COLO829 (cell line): ENCODE measurements around the gene GPR34.
"Not testable (repeated sequence)": the region's sequence is repeated elsewhere in the genome, so short reads cannot be mapped to it uniquely, and the experiment has no call there.

ENCODE experiments used
- DNase-seq: peaks from one replicate; pipeline ENCODE4 v3.0.0; 2012; ENCODE audit warnings: low spot score

GPR34 gene

DNA sequence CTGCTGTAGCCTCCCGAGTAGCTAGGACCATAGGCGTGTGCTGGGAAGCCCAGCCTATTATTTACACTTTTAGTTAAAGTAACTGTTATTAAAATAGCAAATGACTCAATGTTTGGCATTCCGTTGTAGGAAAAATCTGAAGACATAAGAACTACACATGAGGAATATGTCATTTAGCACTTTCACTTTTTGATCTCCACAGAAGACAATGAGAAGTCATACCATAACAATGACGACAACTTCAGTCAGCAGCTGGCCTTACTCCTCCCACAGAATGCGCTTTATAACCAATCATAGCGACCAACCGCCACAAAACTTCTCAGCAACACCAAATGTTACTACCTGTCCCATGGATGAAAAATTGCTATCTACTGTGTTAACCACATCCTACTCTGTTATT is 6.7 kb downstream of the GPR34 start:
- DNase-seq: no peak

DNA sequence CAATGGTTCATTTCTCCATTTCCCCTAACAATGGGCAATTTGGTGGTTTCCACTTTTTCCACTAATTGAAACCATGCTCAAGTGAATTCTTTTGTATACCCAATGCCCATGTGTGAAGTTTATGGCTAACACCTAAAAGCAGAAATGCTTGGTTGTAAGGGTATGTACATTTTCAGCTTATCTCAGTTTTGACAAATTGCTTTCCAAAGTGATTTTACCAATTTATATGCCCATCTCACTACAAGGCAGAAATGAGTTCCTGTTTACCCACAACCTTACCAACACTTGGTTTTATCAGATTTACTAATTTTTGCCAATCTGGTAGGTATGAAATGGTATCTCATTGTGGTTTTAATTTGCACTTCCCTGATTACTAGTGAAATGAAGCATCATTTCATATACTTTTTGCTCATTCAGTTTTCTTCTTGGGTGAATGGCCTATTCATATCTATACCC is 14.8 kb downstream of the GPR34 start:
- DNase-seq: no peak

DNA sequence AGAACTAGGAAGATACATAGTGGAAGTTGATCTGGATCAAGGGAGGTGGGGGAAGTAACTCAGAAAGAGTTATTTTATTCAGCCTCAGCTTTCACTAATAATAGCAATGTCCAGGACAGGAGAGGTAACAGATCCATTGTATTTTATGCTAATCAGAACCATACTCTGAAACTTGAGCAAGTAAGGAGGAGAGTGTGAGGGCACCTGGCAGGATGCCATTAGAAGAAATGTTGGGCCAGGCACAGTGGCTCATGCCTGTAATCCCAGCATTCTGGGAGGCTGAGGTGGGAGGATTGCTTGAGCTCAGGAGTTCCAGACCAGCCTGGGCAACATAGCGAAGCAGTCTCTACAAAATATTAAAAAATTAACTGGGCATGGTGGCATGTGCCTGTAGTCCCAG is 16.3 kb downstream of the GPR34 start:
- no peak for DNase-seq

DNA sequence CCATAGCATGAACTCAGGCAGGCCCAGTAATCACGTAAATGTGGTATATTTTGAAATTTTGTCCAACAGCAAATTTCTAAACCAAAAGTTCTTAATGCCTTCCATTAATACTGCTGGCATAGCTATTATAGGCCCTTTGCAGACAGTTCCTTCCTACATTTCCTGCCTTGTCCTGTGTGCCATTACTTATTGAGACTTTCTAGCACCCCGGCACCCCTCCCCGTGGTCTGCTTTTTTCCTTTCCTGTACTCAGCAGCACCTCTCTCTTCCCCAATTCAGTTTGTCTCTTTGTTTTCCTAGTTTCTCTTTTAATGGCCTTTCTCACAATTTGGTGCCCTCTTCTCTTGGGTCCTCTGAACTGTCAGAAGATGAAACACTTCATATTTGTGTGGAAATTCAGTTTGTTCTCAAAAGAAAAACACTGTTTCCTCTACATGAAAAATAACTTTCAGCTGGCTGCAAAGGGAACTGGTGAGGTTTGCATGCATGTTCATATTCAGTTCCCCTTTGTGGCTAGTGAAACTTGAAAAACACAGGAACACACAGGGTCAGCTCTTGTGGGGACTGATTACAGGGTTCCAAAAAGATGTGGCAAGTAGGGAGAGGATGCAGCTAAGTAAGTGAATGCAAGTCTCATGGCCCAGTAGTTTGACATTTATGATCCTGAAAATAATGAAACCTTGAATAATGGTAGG is 17.1 kb downstream of the GPR34 start:
- no peak for DNase-seq

DNA sequence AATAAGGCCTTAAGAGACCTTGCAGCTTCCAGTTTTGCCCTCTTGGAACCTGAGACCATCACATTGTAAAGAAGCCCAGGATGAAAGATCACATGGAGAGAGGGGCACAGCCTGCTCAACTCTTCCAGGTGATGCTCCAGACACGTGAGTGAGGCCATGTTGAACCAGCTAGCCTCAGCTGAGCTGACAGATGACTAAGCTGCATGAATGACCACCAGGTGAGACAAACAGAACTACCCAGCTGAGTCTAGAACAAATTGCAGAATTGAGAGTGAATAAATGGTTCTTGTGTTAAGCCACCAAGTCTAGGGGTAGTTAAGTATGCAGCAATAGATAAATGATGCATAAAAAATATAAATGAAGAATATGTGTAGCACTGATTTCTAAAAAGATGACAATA is 18.4 kb downstream of the GPR34 start:
- DNase-seq: no peak

DNA sequence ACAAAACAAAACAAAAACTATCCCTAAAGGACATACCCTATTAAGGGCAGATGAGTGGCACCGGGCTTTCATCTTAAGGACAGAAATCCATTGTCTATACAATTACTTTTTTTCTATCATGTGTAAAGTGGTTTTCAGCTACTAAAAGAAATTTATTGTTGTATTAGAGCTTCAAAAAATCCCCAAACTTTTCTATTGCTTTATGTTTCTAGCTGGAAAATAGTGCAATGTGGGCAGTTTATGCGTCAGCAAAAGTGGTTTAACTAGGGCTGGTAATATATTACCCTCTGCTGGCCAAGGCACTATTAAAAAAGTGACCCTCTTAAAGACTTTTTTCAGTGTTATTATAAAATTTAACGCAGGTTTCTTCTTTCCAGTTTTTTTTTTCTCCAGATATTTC is 19.7 kb downstream of the GPR34 start:
- DNase-seq: peak; percentile 8

DNA sequence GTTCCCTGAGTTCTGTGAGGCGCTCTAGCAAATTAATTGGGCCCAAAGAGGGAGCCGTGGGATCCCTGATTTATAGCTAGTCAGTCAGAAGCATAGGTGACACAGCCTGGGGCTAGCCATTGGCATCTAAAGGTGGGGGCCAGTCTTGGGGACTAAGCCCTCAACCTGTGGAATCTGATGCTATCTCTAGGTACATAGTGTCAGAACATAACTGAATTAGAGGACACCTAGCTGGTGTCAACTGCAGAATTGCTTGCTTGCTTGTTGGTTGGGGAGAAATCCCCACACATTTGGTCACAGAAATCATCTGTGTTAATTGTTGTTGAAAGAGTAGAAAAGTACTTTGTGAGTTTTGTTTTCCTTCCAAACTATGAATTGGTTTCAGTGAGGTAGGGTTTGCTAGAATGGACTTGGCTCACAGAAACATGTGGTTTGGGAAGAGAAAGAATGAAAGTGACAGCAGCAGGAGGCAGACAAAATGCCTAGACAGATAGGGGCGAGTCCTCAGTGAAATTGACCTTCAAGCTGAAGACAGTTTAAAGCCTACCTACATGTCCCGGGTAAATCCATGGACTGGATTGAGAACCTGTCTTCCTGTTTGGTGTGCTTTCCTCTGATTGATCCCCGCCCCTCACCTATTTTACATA is 22.4 kb downstream of the GPR34 start:
- DNase-seq: no peak

DNA sequence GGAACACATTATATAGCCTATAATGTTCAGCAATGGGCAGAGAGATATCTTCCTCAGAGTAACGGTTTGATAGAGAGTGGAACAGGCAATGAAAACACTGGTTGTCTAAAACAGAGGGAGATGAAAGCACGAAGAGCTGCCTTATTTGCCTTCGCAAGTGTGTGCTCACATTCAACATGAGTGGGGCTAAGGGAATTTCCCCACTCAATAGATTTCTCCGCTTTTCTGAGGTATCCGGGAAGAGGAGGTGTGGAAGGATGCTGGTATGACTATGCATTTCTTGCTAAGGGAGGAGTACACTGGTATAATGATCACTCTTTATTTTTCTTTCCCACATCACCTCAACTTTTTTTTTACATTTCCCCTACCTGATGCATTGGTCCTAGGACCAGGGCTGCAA is 27.4 kb downstream of the GPR34 start:
- DNase-seq: no peak

DNA sequence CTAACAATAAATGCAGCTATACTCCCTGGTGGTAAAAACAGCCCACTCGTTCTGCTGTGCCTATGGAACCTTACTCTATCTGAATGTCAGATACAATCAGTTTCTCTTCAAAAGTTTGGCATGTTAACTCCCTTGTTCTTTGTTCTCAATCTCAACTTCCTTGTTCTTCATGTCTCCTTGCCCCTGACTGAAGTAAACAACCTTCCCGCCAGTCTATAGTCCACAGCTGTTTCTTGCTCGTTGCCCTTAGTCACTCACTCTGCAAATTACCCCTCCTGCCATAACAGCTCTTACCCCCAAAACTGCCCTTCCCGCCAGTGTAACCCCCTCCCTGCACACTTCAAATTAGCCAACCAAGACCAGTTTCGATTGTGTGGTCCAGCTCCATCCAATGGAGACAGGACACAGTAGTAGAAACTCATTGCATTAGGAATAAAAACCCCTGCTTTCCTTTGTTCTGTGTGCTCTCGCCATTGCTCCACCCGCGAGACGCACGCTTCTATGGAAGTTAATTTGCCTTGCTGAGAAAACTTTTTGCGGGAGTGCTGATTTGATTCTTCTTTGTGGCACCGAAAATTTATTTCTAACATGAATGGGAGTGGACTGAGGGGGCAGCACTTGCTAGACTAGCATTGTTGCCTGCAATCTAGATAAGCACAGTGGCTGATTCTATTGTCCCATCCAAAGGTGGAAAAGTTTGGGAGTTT is 28.1 kb downstream of the GPR34 start:
- DNase-seq: no peak

DNA sequence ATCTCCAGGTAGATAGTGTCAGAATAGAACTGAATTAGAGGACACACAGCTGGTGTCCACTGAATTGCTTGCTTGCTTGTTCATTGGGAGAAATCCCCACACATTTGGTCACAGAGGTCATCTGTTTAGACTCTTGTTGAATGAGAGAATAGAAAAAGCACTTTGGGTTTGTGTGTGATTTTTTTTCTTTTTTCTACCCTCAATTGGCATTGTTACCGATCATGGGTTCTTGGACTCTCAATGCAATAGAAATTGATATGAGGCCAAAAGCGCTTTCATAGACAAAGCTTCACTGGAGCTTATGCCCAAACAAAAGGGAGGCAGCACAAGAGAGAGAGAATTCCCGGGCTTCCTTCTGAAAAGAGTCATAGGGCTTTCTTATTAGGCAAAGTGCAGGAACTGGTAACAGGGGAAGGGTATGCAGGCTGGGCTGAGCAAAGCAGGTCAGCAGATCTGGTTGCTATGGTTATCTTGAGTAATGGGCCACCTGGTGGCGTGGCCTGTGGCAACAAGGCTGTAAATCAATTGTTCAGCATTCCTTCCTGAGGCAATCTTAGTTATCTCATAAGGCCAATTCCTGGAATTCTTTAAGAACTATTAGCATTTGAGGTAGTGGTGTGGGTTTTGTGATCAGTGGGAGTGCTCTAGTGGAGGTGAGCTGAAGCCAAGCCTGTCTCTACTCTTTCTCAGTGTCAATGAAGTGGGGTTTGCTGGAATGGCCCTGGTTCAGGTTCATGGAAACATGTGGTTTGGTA is 29.9 kb downstream of the GPR34 start:
- DNase-seq: no peak

DNA sequence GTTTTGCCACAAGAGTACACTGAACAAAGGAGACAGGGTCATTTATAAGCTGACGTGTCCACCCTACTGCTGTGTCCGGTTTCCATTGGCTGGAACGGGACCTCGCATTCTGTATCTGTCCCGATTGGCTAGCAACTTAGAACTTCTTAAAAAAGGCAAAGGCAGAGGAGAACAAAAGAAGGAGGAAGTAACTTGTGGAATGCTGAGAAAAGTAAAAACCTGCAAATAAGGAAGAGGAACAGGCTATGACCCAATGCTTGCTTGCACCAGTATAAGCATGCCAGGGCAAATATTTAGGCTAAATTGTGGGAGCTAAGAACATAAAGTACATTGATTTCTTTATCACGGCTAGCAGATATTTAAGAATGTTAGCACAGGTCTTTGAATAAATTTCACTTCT is 30.8 kb downstream of the GPR34 start:
- DNase-seq: not testable (repeated sequence)

DNA sequence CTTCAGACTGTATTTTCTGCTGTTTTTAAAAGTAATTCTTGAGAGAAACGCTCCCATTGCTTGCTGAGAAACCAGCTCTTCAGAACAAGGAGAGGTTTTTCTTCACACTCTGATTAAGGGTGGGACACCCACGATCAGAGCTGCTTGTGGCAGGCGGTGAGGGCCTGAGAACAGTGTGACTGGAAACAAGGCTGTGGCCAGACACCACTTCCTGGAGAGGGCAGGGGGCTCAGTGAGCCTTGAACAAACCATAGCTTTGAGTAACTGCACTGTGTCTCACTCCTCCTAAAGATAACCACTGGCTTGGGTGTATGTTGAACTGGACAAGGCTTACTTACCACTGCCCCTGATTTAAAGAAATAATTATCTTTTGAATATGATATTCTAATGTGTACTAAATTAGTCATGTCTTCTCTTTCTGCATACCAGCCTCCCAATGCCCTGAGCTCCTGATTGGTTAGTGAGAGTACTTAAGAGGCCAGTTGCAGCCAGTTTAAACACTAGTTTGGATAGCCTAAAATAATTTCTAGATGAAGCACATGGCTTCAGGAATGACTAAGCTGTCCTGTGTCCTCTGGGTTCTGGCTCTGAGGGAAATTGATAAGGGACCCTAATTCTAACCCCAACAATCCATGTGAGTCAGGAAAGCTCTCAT is 31.5 kb downstream of the GPR34 start:
- DNase-seq: no peak

DNA sequence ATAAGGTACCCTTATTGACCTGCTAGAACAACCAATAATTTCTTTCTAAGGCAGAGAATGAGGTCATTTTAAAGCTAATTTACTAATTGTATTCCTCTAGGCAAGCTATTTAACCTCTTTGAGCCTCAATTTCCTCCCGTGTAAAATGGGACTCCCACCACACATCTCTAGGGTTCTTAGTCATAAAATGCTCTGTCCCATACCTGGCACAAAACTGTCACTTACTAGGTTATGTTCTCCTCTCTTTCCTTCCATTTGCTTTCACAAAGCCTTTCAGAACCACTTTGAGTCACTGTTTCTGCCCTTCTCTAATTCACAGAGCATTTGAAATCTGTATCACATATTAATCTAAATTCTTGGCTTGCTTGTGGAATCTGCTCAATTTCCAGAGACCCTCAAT is 32.8 kb downstream of the GPR34 start:
- DNase-seq: no peak

DNA sequence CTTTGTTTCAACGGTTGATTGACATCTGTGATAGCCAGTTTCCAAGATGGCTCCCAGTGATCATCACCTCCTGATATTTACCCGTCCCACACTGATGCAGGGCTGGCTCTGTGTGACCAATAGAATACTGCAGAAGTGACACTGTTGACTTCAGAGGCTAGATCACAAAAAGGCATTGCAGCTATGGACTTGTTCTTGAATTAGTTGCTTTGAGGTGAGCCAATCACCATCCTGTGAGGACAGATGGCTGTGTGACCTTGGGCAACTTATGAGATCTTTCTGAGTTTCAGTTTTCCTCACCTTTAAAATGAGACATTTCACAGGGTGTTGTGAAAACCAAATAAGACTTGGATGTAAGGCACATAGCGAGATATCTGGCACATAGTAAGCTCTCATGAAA is 33.4 kb downstream of the GPR34 start:
- DNase-seq: no peak

DNA sequence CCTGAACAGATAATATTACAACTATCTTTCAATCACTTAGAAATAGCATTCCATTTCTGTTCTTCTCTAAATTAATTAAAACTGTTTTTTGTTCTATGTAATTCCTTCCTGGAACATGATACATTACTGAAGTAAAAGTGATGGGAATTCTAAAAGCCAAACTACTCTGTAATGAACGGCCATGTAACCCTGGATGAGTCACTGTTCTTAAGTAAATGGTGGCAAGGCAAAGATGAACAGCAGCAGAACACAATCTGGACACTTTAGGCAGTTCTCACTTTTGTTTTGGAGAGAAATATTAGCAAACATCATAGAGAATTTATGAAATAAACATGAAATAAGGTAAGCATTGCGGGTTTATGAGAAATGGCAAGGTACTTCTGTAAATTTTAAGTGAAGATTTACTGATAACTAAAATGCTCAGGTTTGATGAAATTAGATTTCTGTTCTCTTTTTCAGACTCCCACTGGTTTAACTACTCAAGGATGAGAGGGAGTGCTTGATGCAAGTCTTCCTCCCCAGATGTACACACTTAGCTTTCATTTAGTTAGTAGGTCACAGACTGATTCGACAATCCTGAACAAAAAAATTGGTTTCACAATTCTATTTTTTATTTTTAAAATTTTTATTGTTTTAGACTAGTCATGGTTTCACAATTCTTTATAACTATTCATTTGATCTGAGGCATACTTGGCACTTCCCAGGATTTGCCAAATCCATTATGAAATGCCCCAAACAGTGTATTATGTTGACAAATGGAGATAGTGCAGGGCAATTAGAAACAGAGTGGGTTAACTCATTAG is 34.2 kb downstream of the GPR34 start:
- no peak for DNase-seq

DNA sequence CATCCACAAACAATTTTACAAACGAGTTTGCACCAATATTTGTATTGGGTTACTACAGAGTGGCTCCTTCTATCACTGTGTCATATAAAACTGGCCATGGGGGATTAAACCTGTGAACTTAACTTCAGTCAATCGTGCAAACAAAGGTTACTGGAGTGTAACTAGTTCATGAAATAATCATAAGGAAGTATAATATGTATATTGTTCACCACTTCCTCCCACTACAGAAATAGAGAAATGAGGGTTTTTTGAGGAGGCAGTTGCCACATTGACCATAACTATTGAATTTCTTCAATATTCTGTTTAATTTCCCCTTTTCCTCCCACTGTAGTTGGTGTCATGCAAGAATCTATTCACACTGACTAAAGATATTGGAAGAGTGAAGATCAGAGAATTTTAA is 35.1 kb downstream of the GPR34 start, which contains the start of gene GPR82:
Gene GPR82, plus strand, starts transcription at position 356 of the 400 bp plus-strand sequence. CDS start 2,846 bp downstream, outside the sequence.
- DNase-seq: no peak

DNA sequence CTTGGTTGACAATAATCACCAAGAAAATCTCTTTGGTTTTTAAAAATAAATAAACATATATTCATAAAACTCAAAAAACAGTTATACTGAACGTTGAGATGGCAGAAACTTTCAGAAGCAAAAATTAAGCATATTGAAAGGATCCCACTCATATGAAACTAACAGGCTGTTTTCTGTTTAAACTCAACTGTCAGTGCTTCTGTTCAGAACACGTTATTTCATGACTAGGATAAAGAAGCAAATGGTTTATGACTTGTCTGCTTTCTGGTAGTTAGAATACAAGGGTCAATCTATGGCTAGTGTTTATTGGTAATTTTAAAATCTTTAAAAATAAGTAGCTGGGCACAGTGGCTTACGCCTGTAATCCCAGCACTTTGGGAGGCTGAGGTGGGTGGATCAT is 39.4 kb downstream of the GPR34 start:
- DNase-seq: no peak

DNA sequence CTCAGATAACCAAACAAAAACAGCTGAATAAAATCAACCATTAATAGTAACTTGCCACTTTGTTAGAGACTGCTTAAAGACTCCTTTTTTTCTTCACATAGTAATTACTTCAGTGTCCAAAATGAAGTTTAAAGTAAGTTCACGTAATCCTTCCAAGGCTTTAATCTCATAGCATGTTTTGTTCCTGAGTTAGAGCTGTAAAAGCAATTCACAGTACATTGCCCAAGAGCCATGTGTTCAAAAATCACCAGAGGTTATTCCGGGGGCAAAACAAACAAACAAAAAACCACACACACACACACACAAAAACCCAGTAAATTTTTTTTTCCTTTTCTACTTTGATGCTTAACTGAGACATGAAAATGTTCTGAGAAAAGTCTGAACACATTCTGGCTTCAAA is 41.3 kb downstream of the GPR34 start:
- DNase-seq: no peak

DNA sequence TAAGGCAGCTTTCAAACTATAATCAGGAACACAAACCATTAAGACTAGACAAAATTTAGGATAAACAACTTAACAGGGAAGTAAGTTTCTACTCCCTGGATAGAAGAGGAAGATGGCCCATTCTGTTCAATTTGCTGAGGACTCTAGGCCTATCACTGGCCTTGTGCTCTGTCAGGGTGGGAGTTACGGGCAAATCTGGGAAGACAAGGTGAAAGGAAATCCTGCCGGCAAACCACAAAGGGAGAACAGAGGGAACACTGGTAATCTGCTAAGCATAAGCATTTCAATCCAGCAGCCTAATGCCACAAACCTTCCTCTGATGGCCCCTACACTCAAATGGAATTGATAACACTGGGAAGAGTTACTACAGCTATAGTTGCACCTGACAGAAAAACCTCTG is 43.5 kb downstream of the GPR34 start:
- DNase-seq: no peak

DNA sequence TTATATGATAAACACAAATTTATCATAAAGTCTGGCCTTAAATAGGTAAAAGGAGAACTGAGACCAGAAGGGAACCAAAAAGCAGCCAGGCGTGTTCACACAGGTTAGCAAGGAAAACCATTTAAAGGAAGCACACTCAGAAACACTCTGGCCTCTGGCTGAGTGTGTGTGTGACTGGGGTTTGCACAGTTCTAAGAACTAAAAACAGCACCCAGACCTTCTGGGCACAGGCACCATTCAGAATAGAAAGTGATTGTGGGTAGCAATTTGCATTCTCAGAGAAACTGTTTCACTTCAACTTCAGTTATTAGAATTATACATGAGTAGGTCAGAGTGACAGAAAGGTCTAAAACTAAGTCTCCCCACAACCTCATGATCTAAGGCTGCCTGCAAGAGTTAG is 45.2 kb downstream of the GPR34 start:
- no peak for DNase-seq

DNA sequence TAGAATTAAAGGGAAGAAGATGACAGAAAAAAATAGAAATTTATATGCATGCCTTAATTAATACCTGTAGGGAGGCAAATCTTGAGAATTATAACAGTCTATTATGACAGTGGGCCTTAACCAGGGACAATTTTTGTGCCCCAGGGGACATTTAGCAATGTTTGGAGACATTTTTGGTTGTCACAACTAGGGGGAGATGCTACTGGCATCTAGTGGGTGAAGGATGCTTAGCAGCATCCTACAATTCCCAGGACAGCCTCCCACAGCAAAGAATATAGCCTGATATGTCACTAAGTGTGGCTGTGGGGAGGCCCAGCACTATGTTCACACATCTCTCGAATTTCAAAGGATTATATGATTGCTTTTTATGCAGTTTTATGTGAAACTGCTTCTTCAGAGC is 45.8 kb downstream of the GPR34 start:
- no peak for DNase-seq
